AG09319 (cell line): ENCODE results near the gene EIF2S2.

Source experiments
- DNase-seq: peaks from one replicate; pipeline ENCODE4 v3.0.0-alpha.2; 2010; ENCODE audit warnings: low read depth; ENCODE audit errors: extremely low read depth
- TF ChIP-seq, protein P1 (sequence below): IDR thresholded peaks from 2 replicates; pipeline ENCODE4 v1.5.1; 2011; ENCODE audit warnings: low read depth, mild to moderate bottlenecking, inconsistent platforms, low read length, moderate library complexity

Gene EIF2S2

DNA sequence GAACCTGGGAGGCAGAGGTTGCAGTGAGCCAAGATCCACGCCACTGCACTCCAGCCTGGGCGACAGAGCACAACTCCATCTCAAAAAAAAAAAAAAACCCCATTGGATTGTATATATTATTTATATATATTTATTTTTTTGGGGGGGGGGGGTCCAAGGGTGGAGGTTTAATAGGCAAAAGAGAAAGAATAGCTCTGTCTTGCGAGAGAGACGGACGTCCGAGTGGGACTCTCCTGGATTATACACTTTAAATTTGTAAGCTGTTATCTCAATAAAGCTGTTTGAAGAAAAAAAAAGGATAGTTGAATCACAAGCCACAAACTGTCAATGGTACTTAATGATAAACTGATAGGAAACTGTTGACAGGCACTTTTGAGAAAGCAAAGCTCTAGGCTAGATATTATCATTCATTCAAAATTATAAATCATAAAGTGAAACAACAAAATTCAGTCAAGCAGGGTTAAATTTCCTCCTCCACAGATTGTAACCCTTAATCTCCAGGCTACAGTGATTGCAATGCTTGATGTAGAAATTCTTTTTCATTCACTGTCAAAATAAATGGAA is 20.3 kb downstream of the EIF2S2 start:
- TF ChIP-seq, protein P1, sequence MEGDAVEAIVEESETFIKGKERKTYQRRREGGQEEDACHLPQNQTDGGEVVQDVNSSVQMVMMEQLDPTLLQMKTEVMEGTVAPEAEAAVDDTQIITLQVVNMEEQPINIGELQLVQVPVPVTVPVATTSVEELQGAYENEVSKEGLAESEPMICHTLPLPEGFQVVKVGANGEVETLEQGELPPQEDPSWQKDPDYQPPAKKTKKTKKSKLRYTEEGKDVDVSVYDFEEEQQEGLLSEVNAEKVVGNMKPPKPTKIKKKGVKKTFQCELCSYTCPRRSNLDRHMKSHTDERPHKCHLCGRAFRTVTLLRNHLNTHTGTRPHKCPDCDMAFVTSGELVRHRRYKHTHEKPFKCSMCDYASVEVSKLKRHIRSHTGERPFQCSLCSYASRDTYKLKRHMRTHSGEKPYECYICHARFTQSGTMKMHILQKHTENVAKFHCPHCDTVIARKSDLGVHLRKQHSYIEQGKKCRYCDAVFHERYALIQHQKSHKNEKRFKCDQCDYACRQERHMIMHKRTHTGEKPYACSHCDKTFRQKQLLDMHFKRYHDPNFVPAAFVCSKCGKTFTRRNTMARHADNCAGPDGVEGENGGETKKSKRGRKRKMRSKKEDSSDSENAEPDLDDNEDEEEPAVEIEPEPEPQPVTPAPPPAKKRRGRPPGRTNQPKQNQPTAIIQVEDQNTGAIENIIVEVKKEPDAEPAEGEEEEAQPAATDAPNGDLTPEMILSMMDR = no peak
- no peak for DNase-seq

- TF ChIP-seq, protein P1 = no peak
Measured at GRCh38 chr20:34090645-34091044, 21.4 kb downstream of the EIF2S2 start.

DNA sequence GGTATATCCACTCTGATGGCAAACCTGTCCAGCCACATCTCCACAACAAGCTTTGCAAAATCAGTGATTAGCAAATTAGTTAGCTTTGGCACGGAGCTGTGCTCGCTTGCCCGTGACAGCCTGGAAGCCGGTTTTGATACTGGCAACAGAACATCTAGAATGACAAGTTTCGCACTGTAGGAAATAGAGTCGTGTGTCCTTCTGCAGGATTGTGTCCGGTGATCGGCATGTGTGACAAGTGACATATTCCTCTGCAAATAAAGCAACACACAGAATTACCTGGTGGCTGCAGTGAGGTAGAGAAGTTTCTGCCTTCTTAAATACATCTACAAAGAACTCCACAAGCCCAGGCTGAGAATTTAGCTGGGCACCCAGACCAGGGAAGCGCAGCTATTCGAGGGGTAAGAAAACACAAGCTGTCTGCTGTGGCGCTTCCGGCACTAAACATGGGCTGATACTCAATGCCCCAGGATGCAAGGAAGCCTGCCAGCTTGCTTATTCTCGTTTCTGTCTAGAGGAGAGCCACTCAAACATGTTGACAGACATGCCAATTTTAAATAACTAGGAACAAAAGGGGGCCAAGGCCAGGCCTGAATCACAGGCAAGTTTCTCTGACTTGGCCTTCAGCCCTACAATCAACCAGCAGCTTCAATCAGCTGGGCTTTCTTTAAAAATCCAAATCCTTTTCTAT is 22.2 kb downstream of the EIF2S2 start:
- DNase-seq = no peak
- TF ChIP-seq, protein P1 = no peak

More at GRCh38 chr20:34090645-34091044, 21.4 kb downstream of the EIF2S2 start:
- DNase-seq = no peak

GRCh38 chr20:34089175-34089479 is 22.9 kb downstream of the EIF2S2 start:
- DNase-seq = no peak
- TF ChIP-seq, protein P1 = no peak

- DNase-seq = no peak
- TF ChIP-seq, protein P1 = no peak
Measured at GRCh38 chr20:34088305-34089174, 23.5 kb downstream of the EIF2S2 start.

DNA sequence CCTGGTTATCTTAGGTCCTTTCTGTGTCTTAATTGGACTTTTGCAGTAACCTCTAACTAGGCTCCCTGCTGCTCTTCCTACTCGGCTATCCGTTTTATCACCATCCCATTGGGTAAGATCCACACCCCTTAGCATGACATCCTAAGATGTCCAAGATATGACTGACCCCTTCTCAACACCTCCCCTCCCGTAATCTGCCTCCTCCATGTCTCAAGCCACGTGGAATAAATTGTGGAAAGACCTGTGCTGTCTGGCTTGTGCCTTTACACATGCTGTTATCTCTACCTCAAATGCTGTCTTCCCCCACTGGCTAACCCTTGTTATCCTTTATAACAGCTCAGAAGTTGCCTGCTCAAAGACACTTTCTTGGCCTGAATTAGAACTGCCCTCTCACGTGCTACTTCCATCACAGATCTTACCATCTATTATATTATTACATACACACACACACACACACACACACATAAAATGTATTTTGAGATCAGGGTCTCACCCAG is 26.5 kb downstream of the EIF2S2 start:
- TF ChIP-seq, protein P1 = no peak
- no peak for DNase-seq
